HG03097 (cell line): ENCODE measurements around the gene POU5F2.

Experiments used
- ATAC-seq: cut with Tn5 transposase; IDR thresholded peaks from one replicate; pipeline ENCODE4 v1.9.1; 2021; ENCODE audit not compliant: unreplicated experiment, low FRiP score

The POU5F2 gene

GRCh38 chr5:93717162-93717561 lies 24.2 kb downstream of the POU5F2 start:
- ATAC-seq = no peak

GRCh38 chr5:93716453-93716852 lies 24.9 kb downstream of the POU5F2 start:
- no peak for ATAC-seq

GRCh38 chr5:93715761-93716160 lies 25.6 kb downstream of the POU5F2 start:
- no peak for ATAC-seq

- no peak for ATAC-seq
Observed at GRCh38 chr5:93715327-93715726, 26.1 kb downstream of the POU5F2 start.

- ATAC-seq = no peak
Observed at GRCh38 chr5:93708442-93708841, 33.0 kb downstream of the POU5F2 start.

- ATAC-seq = no peak
Observed at GRCh38 chr5:93705896-93706295, 35.5 kb downstream of the POU5F2 start.

- no peak for ATAC-seq
Observed at GRCh38 chr5:93704996-93705395, 36.4 kb downstream of the POU5F2 start.

- no peak for ATAC-seq
Observed at GRCh38 chr5:93691997-93692396, 49.4 kb downstream of the POU5F2 start.
